Gastroesophageal sphincter (tissue), 3 donors: Measurements from ENCODE around the gene ZFHX3.

Source experiments
- CTCF ChIP-seq, 4 experiments: fragments of 200-600 bp in 2 of 4; fragments of 450-650 bp in 2 of 4; sonication (generic) in 1 of 4; IDR thresholded peaks; one replicate each; pipeline ENCODE4 v1.5.1; 2017 to 2019; ENCODE audit warnings: antibody characterized with exemption in 4 of 4, mild to moderate bottlenecking in 2 of 4, moderate library complexity in 2 of 4
- EP300 ChIP-seq: sonication (generic); formaldehyde crosslinking; IDR thresholded peaks from one replicate; pipeline ENCODE4 v1.6.1; 2017; ENCODE audit warnings: antibody characterized with exemption, mild to moderate bottlenecking
- POLR2A ChIP-seq, 2 donors: fragments of 450-650 bp; IDR thresholded peaks; one replicate each; pipeline ENCODE4 v1.6.1; 2017; ENCODE audit warnings: antibody characterized with exemption in 2 of 2, mild to moderate bottlenecking in 2 of 2, moderate library complexity in 1 of 2
- POLR2AphosphoS5 ChIP-seq: sonication (generic); formaldehyde crosslinking; IDR thresholded peaks from one replicate; pipeline ENCODE4 v1.6.1; 2017; ENCODE audit warnings: antibody characterized with exemption

- TF ChIP-seq CTCF (IDR thresholded peaks at IDR 0.05) (no peak), POLR2AphosphoS5 (no peak), EP300 (no peak), POLR2A (IDR thresholded peaks at IDR 0.05) (no peak)
These were observed 64.7 kb downstream of the ZFHX3 start for GRCh38 chr16:72983241-72983640.
